HG03521 (cell line): ENCODE results near the gene ANXA3.
"Not testable (repeated sequence)": the region's sequence is repeated elsewhere in the genome, so short reads cannot be mapped to it uniquely, and the experiment has no call there.

Experiments used
- ATAC-seq: cut with Tn5 transposase; IDR thresholded peaks from one replicate; pipeline ENCODE4 v1.9.1; 2021; ENCODE audit warnings: mild to moderate bottlenecking, moderate library complexity; ENCODE audit not compliant: unreplicated experiment

The ANXA3 gene

DNA sequence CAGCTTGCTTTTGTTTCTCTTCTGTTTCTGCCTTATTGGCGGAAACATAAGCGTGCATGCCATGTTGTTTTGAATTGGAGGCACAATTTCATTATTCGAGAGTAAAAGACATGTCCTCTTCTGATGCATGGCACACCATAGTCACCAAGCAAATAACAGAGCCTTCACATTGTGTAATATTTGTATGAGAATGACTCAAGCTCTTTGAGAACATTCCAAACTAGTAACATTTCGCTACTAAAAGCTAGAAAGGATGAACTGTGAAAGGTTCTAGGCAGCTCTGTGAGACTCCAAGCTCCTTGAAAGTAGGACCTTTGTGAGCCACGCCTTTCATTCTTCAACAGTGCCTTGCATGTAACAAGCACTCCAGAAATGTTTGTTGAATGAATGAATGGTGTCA is 9.2 kb upstream of the ANXA3 start:
- no peak for ATAC-seq

- no peak for ATAC-seq
These were observed 8.0 kb upstream of the ANXA3 start for GRCh38 chr4:78543424-78544125.

GRCh38 chr4:78544678-78545077 is 6.9 kb upstream of the ANXA3 start:
- no peak for ATAC-seq

DNA sequence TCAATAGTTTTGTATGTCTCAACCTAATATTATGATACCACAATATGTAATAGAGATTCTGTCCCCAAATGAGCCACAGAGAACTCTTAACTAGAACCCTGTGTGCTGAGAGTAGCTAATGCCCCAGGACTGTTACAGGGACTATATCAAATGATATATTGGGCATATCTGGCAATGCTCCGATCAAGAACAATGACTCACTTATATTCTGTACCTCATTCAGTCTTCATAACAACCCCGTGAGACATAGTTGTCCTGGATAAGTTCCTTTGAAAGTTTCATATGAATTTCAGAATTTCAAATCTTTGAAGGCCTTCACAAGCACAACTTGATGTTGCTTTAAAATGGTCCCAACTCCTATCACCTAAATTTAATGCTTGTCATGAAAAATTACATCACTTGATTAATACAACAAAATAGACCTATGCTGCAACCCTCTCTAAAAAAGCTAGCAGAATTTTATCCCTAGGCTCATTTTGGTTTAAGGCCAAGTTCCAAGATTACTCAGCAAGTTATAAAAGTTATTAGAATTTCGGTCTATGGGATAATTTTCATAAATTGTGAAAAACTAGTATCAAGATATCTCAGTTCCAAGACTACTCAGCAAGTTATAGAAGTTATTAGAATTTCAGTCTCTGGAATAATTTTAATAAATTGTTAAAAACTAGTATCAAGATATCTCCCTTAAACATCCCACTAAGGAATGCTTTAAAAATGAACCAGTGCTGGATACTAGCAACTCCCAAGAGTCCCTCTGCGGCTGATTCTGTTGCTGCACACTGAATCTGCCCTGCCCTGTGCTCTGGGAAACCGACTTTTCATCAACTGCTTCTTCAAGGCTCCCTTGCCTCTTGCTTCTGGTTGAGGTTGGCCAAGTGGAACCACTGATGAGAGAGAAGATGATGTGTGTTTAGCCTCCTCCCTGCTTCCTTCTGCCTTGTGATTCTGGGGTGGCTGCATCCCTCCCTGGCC is 6.0 kb upstream of the ANXA3 start:
- ATAC-seq: no peak

GRCh38 chr4:78547899-78548298 is 3.7 kb upstream of the ANXA3 start:
- ATAC-seq: not testable (repeated sequence)

GRCh38 chr4:78548889-78549288 is 2.7 kb upstream of the ANXA3 start:
- not testable (repeated sequence) for ATAC-seq

DNA sequence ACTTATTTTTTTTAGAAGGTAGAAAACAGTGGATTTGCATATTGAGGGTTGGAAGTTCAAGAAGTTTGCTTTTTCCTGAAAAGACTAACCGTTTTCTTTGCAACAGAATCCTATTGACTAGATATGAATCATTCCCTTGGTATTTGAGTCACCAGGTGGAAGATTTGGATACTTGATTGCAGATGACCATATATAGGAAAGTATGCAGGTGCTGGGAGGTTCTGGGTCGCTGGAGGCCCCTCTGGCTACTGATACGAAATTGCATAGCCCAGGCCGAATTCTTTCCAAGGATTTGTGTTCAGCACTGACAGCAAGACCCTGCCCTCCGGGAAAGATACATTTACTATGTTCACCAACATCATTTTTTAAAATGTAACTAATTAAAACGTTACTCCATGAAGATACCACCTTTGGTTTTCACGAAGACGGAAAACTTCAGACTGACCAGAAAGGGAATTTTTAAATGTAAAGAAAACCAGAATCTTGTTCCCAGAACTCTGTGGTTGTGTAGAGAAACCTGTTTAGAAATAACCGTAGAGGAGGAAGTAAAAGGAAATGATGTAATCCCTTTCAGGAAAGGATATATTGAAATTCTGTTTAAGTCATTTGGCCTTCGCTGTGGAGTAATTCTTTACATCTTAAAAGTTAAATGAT is 946 bp downstream of the ANXA3 start:
- no peak for ATAC-seq

GRCh38 chr4:78553043-78553396 is 1.4 kb downstream of the ANXA3 start:
- ATAC-seq: no peak

DNA sequence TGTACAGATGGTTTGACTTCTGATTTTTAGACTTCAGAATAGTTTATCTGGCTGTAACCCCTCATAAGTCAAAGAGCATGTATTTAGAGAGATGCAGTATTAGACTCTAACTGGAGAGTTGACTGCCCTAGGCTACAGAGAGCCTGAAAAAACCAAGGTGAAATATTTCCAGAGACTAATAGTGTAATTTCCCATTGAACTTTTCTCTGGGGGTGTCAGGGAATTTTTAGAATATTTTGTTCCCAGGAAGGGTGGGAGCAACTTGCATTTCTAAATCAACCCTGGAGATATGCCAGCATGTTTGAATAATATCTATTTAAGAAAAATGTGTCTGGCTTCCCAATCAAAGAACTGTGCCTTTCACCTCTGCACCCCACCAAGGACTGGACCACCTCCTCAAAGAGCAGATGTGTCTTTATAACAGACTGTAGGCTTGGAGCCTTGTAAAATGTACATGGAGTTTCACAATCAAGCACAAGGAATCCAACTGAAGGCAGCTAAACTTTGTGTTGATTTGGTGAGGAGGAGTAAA is 2.0 kb downstream of the ANXA3 start:
- no peak for ATAC-seq

DNA sequence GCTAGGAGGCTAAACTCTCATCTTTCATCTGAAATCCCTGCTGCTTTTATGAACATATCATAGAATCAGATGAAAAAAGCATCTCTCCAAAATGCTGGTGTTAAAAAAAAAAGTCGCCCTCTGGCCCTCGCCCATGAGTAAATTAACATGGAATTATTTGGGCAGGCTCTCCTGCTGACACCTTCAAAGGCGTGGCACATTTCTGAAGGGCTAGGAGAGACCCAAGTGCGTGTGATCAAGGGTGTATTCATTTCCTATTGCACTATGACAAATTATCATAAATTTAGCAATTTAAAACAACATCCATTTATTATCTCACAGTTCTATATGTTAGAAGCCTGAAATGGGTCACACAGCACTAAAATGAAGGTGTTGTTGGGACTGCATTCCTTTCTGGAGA is 5.1 kb downstream of the ANXA3 start:
- ATAC-seq: no peak

- ATAC-seq: no peak
These were observed 6.3 kb downstream of the ANXA3 start for GRCh38 chr4:78557841-78558240.

DNA sequence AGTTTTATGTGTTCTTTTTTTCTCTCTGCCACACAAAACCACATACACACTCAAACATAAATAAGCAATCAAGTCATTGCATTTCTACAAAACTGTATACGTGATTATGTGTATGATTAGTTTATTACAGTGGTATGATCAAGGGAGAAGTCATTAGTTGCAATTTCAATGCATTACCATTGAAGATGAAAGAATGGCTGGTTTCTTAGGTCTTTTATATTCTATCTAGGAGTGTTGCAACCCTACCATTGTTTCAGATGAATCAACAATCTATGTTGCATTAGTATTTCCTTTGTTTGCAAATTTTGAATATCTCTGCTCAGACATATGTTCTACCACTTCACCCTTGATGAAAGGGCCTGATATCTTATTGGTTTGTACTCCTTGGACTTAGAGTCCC is 6.8 kb downstream of the ANXA3 start:
- ATAC-seq: no peak

DNA sequence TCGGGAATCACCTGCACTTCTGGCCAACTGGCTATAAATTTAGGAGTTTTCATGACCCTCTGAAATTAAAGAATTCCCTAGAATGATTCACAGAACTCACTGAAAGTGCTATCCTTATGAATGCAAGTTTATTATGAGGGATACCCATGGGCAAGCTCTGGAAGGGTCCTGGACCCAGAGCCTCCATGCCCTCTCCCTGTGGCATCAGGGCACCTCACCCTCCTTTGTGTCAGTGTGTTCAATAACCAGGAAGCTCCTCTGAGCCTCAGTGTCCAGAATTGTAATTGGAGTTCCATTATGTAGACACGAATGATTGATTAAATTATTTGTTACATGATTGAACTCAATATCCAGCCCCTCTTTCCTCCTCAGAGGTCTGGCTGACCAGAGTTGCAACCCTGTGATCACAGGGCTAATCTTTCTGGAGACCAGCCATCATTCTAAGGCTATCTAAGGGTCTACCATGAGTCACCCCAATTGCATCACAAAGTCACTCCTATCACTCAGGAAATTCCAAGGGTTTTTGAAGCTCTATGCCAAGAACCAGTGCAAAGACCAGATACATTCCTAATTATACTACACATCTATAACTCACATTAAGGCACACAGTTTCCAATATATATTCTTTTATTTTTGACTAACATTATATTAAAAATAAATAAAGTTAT is 8.9 kb downstream of the ANXA3 start:
- ATAC-seq: no peak

- no peak for ATAC-seq
These were observed 10.1 kb downstream of the ANXA3 start for GRCh38 chr4:78561677-78562076.

GRCh38 chr4:78562687-78563086 is 11.1 kb downstream of the ANXA3 start:
- no peak for ATAC-seq

- no peak for ATAC-seq
These were observed 14.4 kb downstream of the ANXA3 start for GRCh38 chr4:78565971-78566372.

DNA sequence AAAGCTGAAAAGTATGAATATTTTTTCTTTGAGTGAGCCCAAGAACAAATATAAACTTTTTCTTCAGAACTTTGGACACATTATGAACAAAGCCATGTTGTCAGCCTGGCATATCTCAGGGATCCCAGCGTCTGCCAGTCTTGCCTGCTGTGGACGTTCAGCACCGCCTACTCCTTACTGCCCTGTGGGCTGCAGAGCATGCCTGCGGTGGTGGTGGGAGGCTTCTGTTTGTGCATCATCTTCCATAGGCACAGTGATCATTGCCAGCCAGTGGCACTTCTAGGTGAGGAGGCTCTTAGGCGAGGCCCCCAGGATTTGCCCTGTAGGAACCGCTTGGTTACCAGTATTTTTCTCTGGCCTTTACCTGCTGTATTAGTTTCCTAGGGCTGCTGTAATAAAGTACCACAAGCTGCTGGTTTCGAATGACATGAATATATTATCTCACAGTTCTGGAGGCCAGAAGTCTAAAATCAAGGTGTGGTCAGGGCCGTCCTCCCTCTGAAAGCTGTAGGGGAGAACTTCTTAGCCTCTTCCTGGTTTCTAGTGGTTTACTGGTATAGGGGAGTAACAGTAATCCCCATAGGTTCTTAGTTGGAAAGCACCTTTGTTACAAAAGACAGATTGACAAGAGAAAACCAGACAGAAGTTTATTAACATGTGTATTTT is 15.4 kb downstream of the ANXA3 start:
- peak; percentile 64 for ATAC-seq

DNA sequence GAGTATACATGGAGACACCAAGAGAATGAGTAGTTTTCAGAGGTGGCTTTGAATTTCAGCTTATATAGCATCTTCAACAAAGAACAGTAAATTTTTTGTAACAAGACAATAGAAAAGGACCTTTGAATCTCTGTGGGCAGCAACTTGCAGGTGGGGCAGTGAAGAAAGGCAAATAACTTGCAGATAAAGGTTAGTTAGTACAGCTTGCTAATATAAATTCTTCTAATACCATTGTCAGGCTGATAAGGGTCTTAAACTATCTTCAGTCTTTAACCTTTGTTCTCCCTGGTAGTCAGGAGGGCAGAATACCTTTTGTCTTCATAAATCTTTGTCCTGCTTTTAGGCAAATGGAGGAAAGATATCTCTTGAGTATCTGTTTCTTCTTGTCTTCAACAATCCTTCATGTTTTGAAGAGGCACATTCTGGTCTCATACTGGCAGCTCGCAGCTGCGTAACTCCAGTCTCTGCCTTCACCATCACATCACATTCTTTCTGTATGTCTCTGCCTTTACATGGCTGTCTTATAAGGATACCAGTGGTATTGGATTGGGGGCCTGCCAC is 16.0 kb downstream of the ANXA3 start:
- ATAC-seq: no peak

- ATAC-seq: no peak
These were observed 17.2 kb downstream of the ANXA3 start for GRCh38 chr4:78568640-78569305.
